Fibroblast of villous mesenchyme (primary cell): ENCODE measurements around the gene NAPSA. TPM values are rescaled to one million over a fixed set of nuclear protein-coding genes. Genes with fewer than 3 reads are reported as not detected.

Experiments
- DNase-seq: peaks from one replicate; pipeline ENCODE4 v3.0.0-alpha.2; 2010; ENCODE audit warnings: low read depth
- H3K4me3 ChIP-seq: 2 replicates; pipeline ENCODE4 v1.5.1; 2011; ENCODE audit warnings: low read depth, mild to moderate bottlenecking, low read length
- total RNA-seq: library from RNA; depleted of rRNA; stranded (reverse); fragments of >200 nt; gene quantifications from 2 replicates; pipeline ENCODE4 v1.2.3, GENCODE V29; 2012
- TF ChIP-seq, protein P1 (sequence below): IDR thresholded peaks from 2 replicates; pipeline ENCODE4 v1.5.1; 2012; ENCODE audit warnings: low read depth, mild to moderate bottlenecking, low read length; ENCODE audit not compliant: insufficient read depth

The NAPSA gene
- total RNA-seq, 1 donor, result under 0.01 TPM

DNA sequence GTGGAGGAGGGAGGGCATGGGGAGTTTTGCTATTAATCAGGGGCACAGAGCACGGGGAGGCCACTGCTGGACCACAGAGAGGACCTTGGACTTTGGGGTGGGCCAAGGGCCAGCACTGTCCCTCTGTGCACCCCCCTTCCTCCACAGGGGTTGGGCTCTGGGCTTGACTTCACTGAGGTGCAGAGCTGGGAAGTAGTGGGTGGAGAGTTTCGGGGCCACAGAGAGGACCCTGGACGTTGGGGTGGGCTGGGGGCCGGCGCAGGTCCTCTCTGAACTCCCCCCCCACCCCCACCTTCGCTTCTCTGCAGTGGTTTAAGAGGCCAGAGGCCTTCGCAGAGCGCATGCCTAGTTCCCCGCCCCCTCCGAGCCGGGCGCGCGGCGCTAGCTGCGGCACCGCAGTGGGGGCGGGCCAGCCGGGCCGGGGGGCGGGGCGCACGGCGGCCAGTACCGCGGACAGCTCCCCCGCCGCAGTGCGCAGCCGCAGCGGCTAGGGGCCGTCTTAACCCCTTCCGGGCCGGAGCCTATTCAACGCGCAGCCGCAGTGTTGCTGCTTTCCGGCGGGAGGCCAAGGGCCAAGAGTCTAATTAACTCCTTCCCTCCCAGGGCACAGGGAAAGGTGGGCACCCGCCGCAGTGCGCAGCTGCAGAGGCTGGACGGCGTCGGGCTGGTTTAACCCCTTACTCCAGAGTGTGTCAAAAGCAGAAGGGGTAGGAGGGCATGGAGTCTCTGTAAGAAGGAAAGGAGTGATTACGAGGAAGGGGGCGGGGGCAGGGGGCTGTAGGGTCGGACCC lies 39.9 kb downstream of the NAPSA start:
- DNase-seq, result peak; percentile 20
- TF ChIP-seq, protein P1, sequence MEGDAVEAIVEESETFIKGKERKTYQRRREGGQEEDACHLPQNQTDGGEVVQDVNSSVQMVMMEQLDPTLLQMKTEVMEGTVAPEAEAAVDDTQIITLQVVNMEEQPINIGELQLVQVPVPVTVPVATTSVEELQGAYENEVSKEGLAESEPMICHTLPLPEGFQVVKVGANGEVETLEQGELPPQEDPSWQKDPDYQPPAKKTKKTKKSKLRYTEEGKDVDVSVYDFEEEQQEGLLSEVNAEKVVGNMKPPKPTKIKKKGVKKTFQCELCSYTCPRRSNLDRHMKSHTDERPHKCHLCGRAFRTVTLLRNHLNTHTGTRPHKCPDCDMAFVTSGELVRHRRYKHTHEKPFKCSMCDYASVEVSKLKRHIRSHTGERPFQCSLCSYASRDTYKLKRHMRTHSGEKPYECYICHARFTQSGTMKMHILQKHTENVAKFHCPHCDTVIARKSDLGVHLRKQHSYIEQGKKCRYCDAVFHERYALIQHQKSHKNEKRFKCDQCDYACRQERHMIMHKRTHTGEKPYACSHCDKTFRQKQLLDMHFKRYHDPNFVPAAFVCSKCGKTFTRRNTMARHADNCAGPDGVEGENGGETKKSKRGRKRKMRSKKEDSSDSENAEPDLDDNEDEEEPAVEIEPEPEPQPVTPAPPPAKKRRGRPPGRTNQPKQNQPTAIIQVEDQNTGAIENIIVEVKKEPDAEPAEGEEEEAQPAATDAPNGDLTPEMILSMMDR, result no peak
- no peak overlapping the region for H3K4me3 ChIP-seq

DNA sequence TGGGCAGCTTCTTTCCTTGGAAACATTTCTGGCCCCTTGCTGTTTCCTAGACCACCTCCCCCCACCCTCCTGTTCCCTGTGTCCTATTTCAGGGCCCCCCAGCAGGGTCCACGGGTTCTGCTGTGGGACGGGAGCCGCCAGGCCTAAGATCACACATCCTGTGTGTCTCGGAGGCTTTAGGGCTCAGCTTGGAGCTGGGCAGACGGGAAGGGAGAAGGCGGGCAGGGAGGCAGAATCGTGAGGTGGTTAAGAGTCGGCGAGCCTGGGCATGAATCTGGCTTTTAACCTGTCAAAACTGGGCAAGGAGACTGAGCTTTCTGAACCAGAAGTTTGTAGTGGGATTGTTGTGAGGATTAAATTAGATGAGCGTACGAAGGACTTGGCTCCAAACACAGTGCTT lies 41.1 kb downstream of the NAPSA start:
- DNase-seq, result no peak
- H3K4me3 ChIP-seq, result no peak overlapping the region
- TF ChIP-seq, protein P1, result no peak

DNA sequence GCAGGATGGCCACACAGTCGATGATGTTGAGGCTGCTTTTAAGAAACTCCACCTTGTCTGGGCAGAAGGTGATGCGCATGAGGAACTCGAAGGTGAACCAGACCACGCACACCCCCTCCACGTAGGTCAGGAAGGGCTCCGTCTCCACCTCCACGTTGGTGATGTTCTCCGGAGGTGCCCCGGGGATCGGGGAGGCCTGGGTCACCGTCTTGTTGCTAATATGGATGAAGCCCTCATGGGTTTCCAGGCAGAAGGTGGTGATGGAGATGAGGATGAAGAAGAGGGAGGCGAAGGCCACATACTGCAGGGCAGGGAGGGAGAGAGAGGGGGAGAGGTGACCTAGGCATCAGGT lies 41.7 kb downstream of the NAPSA start:
- no peak overlapping the region for H3K4me3 ChIP-seq
- TF ChIP-seq, protein P1, result no peak
- no peak for DNase-seq

DNA sequence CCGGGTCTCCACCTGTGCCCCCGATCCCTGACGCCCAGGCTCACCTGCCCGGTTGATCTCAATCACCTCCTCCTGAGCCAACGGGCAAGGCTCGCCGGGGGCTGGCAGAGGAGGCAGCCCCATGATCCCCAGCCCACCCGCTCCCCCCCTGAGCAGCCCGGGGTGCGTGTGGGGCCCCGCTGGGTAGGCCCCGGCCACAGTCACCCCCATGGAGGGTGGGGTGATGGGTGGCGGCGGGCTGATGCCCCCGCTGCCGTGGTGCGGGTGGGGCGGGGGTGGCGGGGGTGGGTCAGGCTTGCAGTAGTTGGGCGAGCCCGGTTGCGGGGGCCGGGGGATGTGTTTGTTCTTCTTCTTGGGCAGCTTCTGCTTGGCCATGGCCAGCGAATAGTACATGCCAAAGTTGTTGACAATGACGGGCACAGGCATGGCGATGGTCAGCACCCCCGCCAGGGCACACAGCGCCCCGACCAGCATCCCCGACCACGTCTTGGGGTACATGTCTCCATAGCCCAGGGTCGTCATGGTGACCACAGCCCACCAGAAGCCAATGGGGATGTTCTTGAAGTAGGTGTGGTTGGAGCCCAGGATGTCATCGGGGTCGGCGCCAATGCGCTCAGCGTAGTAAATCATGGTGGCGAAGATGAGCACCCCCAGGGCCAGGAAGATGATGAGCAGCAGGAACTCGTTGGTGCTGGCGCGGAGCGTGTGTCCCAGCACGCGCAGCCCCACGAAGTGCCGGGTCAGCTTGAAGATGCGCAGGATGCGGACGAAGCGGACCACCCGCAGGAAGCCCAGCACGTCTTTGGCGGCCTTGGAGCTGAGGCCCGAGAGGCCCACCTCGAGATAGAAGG lies 42.3 kb downstream of the NAPSA start:
- TF ChIP-seq, protein P1, result no peak
- DNase-seq, result no peak
- H3K4me3 ChIP-seq, result no peak overlapping the region

DNA sequence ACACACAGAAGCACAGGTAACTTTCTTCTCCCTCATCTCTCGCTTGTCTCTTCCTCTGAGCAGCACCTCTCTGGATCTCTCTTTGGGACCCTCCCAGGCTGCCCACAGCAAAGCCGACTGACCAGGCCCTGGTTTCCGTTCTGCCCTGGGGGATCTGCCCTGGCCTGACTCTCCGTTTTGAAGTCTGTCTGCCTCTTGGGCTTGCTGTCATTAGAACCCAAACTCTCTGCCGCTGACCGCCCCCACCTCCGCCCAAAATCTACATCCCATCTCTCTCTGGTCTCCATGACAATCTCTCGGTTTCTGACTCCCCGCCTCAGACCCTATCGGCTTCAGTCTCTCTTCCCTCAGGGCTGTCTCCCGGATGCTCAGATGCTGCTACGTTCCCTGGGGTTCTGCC lies 43.2 kb downstream of the NAPSA start:
- H3K4me3 ChIP-seq, result no peak overlapping the region
- no peak for DNase-seq
- TF ChIP-seq, protein P1, result no peak

DNA sequence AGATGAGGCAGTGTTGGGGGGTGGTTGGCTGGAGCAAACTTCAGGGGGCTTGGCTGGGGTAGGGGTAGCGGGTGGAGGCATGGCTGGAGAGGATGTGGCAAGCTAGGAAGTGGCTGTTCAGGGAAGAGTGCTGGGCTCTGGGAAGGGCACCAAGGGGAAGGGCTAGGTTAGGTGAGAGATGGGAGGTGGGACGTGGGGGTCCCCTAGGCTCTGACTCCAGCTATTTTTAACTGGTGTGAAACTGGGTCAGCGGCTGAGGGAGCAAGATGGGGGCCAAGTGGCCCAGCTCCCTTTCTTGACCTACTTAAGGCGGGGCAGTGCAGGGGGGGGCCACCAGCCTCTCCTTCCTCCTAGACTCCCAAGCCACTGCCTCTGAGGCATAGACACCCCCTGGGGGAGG lies 43.6 kb downstream of the NAPSA start:
- TF ChIP-seq, protein P1, result no peak
- no peak for DNase-seq
- H3K4me3 ChIP-seq, result no peak overlapping the region
